PC-3 (cell line): Measurements from ENCODE around the gene NRG3. TPM values are rescaled to one million over a fixed set of nuclear protein-coding genes. Genes with fewer than 3 reads are reported as not detected.

ENCODE experiments used
- ATAC-seq: fragments of 200-7000 bp; cut with Tn5 transposase; 2 replicates; pipeline ENCODE4 v1.9.1; 2020; ENCODE audit warnings: mild to moderate bottlenecking, moderate library complexity
- BruUV-seq: library from RNA; stranded (reverse); fragments of 400-500 nt; replicated peaks from 2 replicates; lab custom pipeline; 2021; lab: Mats Ljungman, UMichigan
- CTCF ChIA-PET: fragments of 300-600 bp; sonication (Branson Sonifier 250); formaldehyde crosslinking; loops from one replicate; lab custom pipeline; 2022; ENCODE audit warnings: antibody characterized with exemption; lab: Charles Lee
- POLR2A ChIA-PET: fragments of 300-600 bp; sonication (Branson Sonifier 250); formaldehyde crosslinking; loops from one replicate; lab custom pipeline; 2022; ENCODE audit warnings: antibody characterized with exemption; ENCODE audit not compliant: unreplicated experiment; lab: Charles Lee
- DNase-seq: peaks from one replicate; pipeline ENCODE4 v3.0.0-alpha.2; 2015
- H2AFZ ChIP-seq: fragments of 300-600 bp; sonication (generic); 2 replicates; pipeline ENCODE4 v1.6.0; 2016; ENCODE audit warnings: antibody characterized with exemption, low read length
- H3F3A ChIP-seq: fragments of 300-600 bp; sonication (generic); one replicate; pipeline ENCODE4 v1.6.0; 2017; ENCODE audit warnings: antibody characterized with exemption, low read length, control low read depth, mild to moderate bottlenecking; ENCODE audit not compliant: unreplicated experiment
- H3K27ac ChIP-seq: fragments of 300-600 bp; sonication (generic); 2 replicates; pipeline ENCODE4 v1.5.1; 2016; ENCODE audit warnings: mild to moderate bottlenecking, low read length
- H3K27me3 ChIP-seq: fragments of 300-600 bp; sonication (generic); 2 replicates; pipeline ENCODE4 v1.6.1; 2016; ENCODE audit warnings: low read length, mixed read lengths
- H3K36me3 ChIP-seq: fragments of 300-600 bp; sonication (generic); 2 replicates; pipeline ENCODE4 v1.6.1; 2016; ENCODE audit warnings: low read depth, mixed run types, low read length, mixed read lengths
- H3K4me1 ChIP-seq: fragments of 300-600 bp; sonication (generic); 2 replicates; pipeline ENCODE4 v1.5.1; 2016; ENCODE audit warnings: low read length; ENCODE audit not compliant: insufficient read depth
- H3K4me2 ChIP-seq: fragments of 300-600 bp; sonication (generic); 2 replicates; pipeline ENCODE4 v1.6.0; 2016; ENCODE audit warnings: low read length
- H3K4me3 ChIP-seq: fragments of 300-600 bp; sonication (generic); 2 replicates; pipeline ENCODE4 v1.5.1; 2016; ENCODE audit warnings: mild to moderate bottlenecking, low read length, mixed read lengths
- H3K79me2 ChIP-seq: fragments of 300-600 bp; sonication (generic); 2 replicates; pipeline ENCODE4 v1.6.1; 2017; ENCODE audit warnings: low read length, mixed read lengths
- H3K9ac ChIP-seq: fragments of 300-600 bp; sonication (generic); 2 replicates; pipeline ENCODE4 v1.6.0; 2016; ENCODE audit warnings: mild to moderate bottlenecking, low read length
- H3K9me2 ChIP-seq: fragments of 300-600 bp; sonication (generic); replicated peaks from 2 replicates; pipeline ENCODE4 v1.6.1; 2016; ENCODE audit warnings: mixed run types, low read length, mixed read lengths
- H3K9me3 ChIP-seq: fragments of 300-600 bp; sonication (generic); 2 replicates; pipeline ENCODE4 v1.6.1; 2016; ENCODE audit warnings: low read length, mixed read lengths
- H4K20me1 ChIP-seq: fragments of 300-600 bp; sonication (generic); 2 replicates; pipeline ENCODE4 v1.6.1; 2016; ENCODE audit warnings: low read length, mixed read lengths
- CTCF ChIP-seq: fragments of 300-600 bp; sonication (generic); conservative IDR thresholded peaks from 2 replicates; pipeline ENCODE4 v1.5.1; 2017; ENCODE audit warnings: antibody characterized with exemption, low read depth, mild to moderate bottlenecking, low read length
- EZH2 ChIP-seq: fragments of 300-600 bp; sonication (generic); IDR thresholded peaks from one replicate; pipeline ENCODE4 v1.6.1; 2017; ENCODE audit warnings: antibody characterized with exemption, mild to moderate bottlenecking, low read length; ENCODE audit not compliant: unreplicated experiment
- EZH2phosphoT487 ChIP-seq: fragments of 300-600 bp; sonication (generic); IDR thresholded peaks from 2 replicates; pipeline ENCODE4 v1.6.1; 2018; ENCODE audit warnings: mild to moderate bottlenecking, antibody characterized with exemption, low read length, borderline replicate concordance
- intact Hi-C: fragments of 100-400 bp; cut with micrococcal nuclease; formaldehyde crosslinking; loops from 2 replicates; pipeline ENCODE4 v1.9.0; 2023
- total RNA-seq: library from RNA; depleted of rRNA; stranded (reverse); fragments of >200 nt; gene quantifications from 2 replicates; pipeline ENCODE4 v1.2.3, GENCODE V29; 2014

Gene NRG3
- total RNA-seq, 1 experiment from 2014 or later, result not detected

DNA sequence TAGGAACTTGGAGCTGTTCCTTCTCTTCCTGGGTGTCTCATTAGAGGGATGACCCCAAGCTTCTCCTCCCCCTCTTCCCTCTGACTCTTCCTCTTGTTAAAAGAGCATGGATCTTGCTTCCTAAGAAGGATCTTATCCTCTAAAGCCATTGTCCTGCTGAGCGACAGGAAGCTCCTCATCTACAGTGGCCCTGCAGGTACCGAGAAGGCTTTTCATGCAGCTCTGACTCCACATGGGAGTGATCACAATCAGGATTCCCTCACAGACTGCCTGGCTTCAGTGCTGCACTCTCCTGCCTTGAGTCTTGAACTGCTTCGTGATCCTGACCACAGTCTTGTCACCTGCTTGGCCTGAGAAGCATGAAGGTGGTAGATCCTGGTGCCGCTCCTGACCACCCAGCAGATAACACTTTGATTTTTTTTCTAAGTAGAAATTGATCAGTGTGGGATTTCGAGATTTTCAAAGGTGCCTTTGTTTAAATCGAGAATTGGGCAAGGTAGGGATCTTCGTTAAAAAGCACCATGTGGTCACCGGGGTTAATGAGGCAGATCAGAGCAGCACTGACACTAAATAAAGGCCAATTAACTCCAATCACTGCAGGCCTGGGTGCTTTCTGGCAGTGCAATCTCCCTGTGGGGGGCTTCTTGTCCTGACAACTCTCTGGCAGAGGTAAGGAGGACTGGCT, 376.4 kb downstream of the NRG3 start:
- H3K36me3 ChIP-seq, result no peaks in the 10 kb centered on the region
- CTCF ChIA-PET, result no interaction called here
- no peaks in the 10 kb centered on the region for H4K20me1 ChIP-seq
- H3K9me2 ChIP-seq, result no peaks in the 10 kb centered on the region
- H3K4me1 ChIP-seq, result no peaks in the 10 kb centered on the region
- no peak overlapping the region for H3K4me2 ChIP-seq
- no peak for ATAC-seq
- no peak for TF ChIP-seq EZH2
- TF ChIP-seq CTCF, result no peak
- no peak for TF ChIP-seq EZH2phosphoT487
- no TSS peak for BruUV-seq
- 0 out of 2 replicates have a peak, but pooled peaks cover 3% of the 10 kb centered on the region for H3K9me3 ChIP-seq
- no peaks in the 10 kb centered on the region for H3K79me2 ChIP-seq
- no peak overlapping the region for H2AFZ ChIP-seq
- intact Hi-C loops, result no loop called here
- no peak overlapping the region for H3K27ac ChIP-seq
- H3K9ac ChIP-seq, result no peak overlapping the region
- no peak for DNase-seq
- no peak overlapping the region for H3K4me3 ChIP-seq
- POLR2A ChIA-PET, result no interaction called here
- no peaks in the 10 kb centered on the region for H3K27me3 ChIP-seq
- no peaks in the 10 kb centered on the region for H3F3A ChIP-seq

DNA sequence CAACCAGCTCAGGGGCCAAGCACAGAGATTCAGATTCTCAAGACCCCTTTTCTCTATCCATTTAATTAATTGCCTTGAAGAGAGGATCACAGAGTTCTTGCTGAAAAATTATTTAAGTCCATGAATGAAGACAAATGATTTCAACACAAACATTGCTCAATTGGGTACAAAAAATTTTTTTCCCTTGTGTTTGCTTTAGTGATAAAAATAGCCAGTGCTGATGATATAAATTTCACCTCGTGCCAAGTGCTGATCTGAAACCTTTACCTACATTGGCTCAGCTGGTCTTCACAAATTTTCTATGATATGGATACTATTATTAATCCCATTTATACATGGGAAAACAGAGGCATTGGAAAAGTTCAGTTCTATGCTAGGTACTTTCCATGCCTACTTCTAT, 377.1 kb downstream of the NRG3 start:
- Histone ChIP-seq H3K27me3 (no peaks in the 10 kb centered on the region), H4K20me1 (no peaks in the 10 kb centered on the region), H3K4me2 (no peak overlapping the region), H3K79me2 (no peaks in the 10 kb centered on the region), H3K9ac (no peak overlapping the region), H3K4me3 (no peak overlapping the region), H3F3A (no peaks in the 10 kb centered on the region), H3K9me3 (0 out of 2 replicates have a peak, but pooled peaks cover 3% of the 10 kb centered on the region), H3K27ac (no peak overlapping the region), H3K4me1 (no peaks in the 10 kb centered on the region), H3K36me3 (no peaks in the 10 kb centered on the region), H3K9me2 (no peaks in the 10 kb centered on the region), H2AFZ (no peak overlapping the region)
- no peak for ATAC-seq
- BruUV-seq, result no TSS peak
- no peak for DNase-seq
- TF ChIP-seq CTCF, result no peak
- intact Hi-C loops, result no loop called here
- POLR2A ChIA-PET, result no interaction called here
- CTCF ChIA-PET, result no interaction called here

DNA sequence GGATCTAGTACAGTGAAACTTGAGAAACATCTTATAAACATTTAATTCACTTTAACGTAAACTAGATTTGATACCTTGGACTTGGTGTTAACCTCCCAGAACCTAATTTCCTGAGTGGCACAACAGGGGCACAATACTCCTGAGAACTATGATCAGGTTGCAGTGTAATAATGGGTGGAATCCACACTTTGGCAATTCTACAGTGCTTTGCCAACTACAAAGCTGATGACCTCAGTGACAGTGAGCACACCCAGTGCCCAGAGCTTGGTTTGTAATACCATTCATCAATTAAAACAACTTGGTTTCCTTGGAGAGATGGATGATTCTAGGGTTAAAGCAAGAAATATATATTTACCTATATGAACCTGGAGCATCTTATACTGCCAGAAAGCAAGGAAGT, 379.2 kb downstream of the NRG3 start:
- Histone ChIP-seq H3K9me3 (no peaks in the 10 kb centered on the region), H3K9me2 (no peaks in the 10 kb centered on the region), H3K36me3 (no peaks in the 10 kb centered on the region), H3K4me3 (no peak overlapping the region), H3F3A (no peaks in the 10 kb centered on the region), H4K20me1 (no peaks in the 10 kb centered on the region), H3K4me2 (no peak overlapping the region), H3K27ac (no peak overlapping the region), H3K9ac (no peak overlapping the region), H3K79me2 (no peaks in the 10 kb centered on the region), H2AFZ (no peak overlapping the region), H3K4me1 (no peaks in the 10 kb centered on the region), H3K27me3 (no peaks in the 10 kb centered on the region)
- ChIA-PET POLR2A (no interaction called here), CTCF (no interaction called here)
- no TSS peak for BruUV-seq
- DNase-seq (no peak), ATAC-seq (no peak)
- intact Hi-C loops, result no loop called here
- TF ChIP-seq EZH2 (no peak), EZH2phosphoT487 (no peak), CTCF (no peak)
